Ectodermal cell (in vitro differentiated cells): ENCODE data around the gene MTHFD2L.

Experiments
- H3K27ac ChIP-seq: 2 replicates; pipeline ENCODE4 v1.7.0; 2013; ENCODE audit warnings: mild to moderate bottlenecking, low read depth, low read length; ENCODE audit not compliant: insufficient read depth, poor library complexity, severe bottlenecking
- H3K27me3 ChIP-seq: 2 replicates; pipeline ENCODE4 v1.7.0; 2013; ENCODE audit warnings: mild to moderate bottlenecking, low read length; ENCODE audit not compliant: insufficient read depth, control insufficient read depth, poor library complexity, severe bottlenecking
- H3K36me3 ChIP-seq: one replicate; pipeline ENCODE4 v1.7.0; 2013; ENCODE audit warnings: low read length; ENCODE audit not compliant: control insufficient read depth, insufficient read depth
- H3K4me1 ChIP-seq: one replicate; pipeline ENCODE4 v1.7.0; 2013; ENCODE audit warnings: low read length; ENCODE audit not compliant: control insufficient read depth, insufficient read depth
- H3K4me3 ChIP-seq: 2 replicates; pipeline ENCODE4 v1.7.0; 2013; ENCODE audit warnings: low read depth, low read length, control low read depth; ENCODE audit not compliant: insufficient read depth
- H3K9me3 ChIP-seq: 2 replicates; pipeline ENCODE4 v1.7.0; 2013; ENCODE audit warnings: mild to moderate bottlenecking, low read length, moderate library complexity; ENCODE audit not compliant: control insufficient read depth
- WGBS, 2 experiments: methylation state at CpG; one replicate each; pipeline ENCODE4 v1.1.7; 2013; ENCODE audit warnings: missing lambda C conversion rate in 2 of 2; 5-methylcytosine and 5-hydroxymethylcytosine counted together

The MTHFD2L gene

GRCh38 chr4:74166135-74166534 is 8.2 kb downstream of the MTHFD2L start:
- H3K9me3 ChIP-seq, result no peaks in the 10 kb centered on the region
- no peaks in the 10 kb centered on the region for H3K36me3 ChIP-seq
- H3K4me3 ChIP-seq, result no peak overlapping the region
- 96 to 98% methylated on average over 1 of the region's 1 CpG for WGBS, 2 experiments
- H3K4me1 ChIP-seq, result peaks cover 6% of the 10 kb centered on the region
- H3K27me3 ChIP-seq, result no peaks in the 10 kb centered on the region
- H3K27ac ChIP-seq, result no peak overlapping the region

GRCh38 chr4:74166818-74167217 is 8.9 kb downstream of the MTHFD2L start:
- Histone ChIP-seq H3K27me3 (no peaks in the 10 kb centered on the region), H3K4me1 (peaks cover 4% of the 10 kb centered on the region), H3K27ac (no peak overlapping the region), H3K4me3 (no peak overlapping the region), H3K9me3 (no peaks in the 10 kb centered on the region), H3K36me3 (no peaks in the 10 kb centered on the region)
- 98 to 100% methylated on average over 1 of the region's 1 CpG for WGBS, 2 experiments

GRCh38 chr4:74167585-74167984 is 9.7 kb downstream of the MTHFD2L start:
- WGBS, 2 experiments, result 97% methylated on average over 2 of the region's 2 CpGs
- H3K4me3 ChIP-seq, result no peak overlapping the region
- no peaks in the 10 kb centered on the region for H3K9me3 ChIP-seq
- H3K36me3 ChIP-seq, result no peaks in the 10 kb centered on the region
- no peak overlapping the region for H3K27ac ChIP-seq
- H3K27me3 ChIP-seq, result no peaks in the 10 kb centered on the region
- peaks cover 4% of the 10 kb centered on the region for H3K4me1 ChIP-seq

- Histone ChIP-seq H3K9me3 (no peaks in the 10 kb centered on the region), H3K36me3 (no peaks in the 10 kb centered on the region), H3K4me3 (no peak overlapping the region), H3K4me1 (peaks cover 4% of the 10 kb centered on the region), H3K27ac (no peak overlapping the region), H3K27me3 (no peaks in the 10 kb centered on the region)
- WGBS, 2 experiments, result 89 to 91% methylated on average over 2 of the region's 2 CpGs
Measured at GRCh38 chr4:74168841-74169240, 10.9 kb downstream of the MTHFD2L start.

GRCh38 chr4:74173321-74173720 is 15.4 kb downstream of the MTHFD2L start:
- Histone ChIP-seq H3K36me3 (no peaks in the 10 kb centered on the region), H3K4me3 (no peak overlapping the region), H3K4me1 (peaks cover 4% of the 10 kb centered on the region), H3K9me3 (no peaks in the 10 kb centered on the region), H3K27ac (no peak overlapping the region), H3K27me3 (no peaks in the 10 kb centered on the region)
- WGBS, 2 experiments, result 95 to 96% methylated on average over 5 of the region's 5 CpGs

- 93 to 97% methylated on average over 2 of the region's 2 CpGs for WGBS, 2 experiments
- H3K27ac ChIP-seq, result no peak overlapping the region
- H3K9me3 ChIP-seq, result no peaks in the 10 kb centered on the region
- no peak overlapping the region for H3K4me3 ChIP-seq
- no peaks in the 10 kb centered on the region for H3K36me3 ChIP-seq
- H3K27me3 ChIP-seq, result no peaks in the 10 kb centered on the region
- H3K4me1 ChIP-seq, result no peaks in the 10 kb centered on the region
Measured at GRCh38 chr4:74174421-74174820, 16.5 kb downstream of the MTHFD2L start.

- no peaks in the 10 kb centered on the region for H3K36me3 ChIP-seq
- H3K9me3 ChIP-seq, result no peaks in the 10 kb centered on the region
- H3K4me3 ChIP-seq, result no peak overlapping the region
- no peaks in the 10 kb centered on the region for H3K27me3 ChIP-seq
- no peak overlapping the region for H3K27ac ChIP-seq
- H3K4me1 ChIP-seq, result no peaks in the 10 kb centered on the region
- 94% methylated on average over 2 of the region's 2 CpGs for WGBS, 2 experiments
Measured at GRCh38 chr4:74174941-74175340, 17.0 kb downstream of the MTHFD2L start.

GRCh38 chr4:74175379-74175778 is 17.5 kb downstream of the MTHFD2L start:
- H3K9me3 ChIP-seq, result no peaks in the 10 kb centered on the region
- WGBS, 2 experiments, result no CpG with 5 or more reads among the region's 1 CpG
- H3K36me3 ChIP-seq, result no peaks in the 10 kb centered on the region
- H3K27ac ChIP-seq, result no peak overlapping the region
- H3K4me1 ChIP-seq, result no peaks in the 10 kb centered on the region
- H3K4me3 ChIP-seq, result no peak overlapping the region
- H3K27me3 ChIP-seq, result no peaks in the 10 kb centered on the region

- no peak overlapping the region for H3K27ac ChIP-seq
- WGBS, 2 experiments, result 89 to 99% methylated on average over 2 to 3 of the region's 3 CpGs
- no peaks in the 10 kb centered on the region for H3K36me3 ChIP-seq
- H3K9me3 ChIP-seq, result no peaks in the 10 kb centered on the region
- H3K4me1 ChIP-seq, result no peaks in the 10 kb centered on the region
- no peaks in the 10 kb centered on the region for H3K27me3 ChIP-seq
- no peak overlapping the region for H3K4me3 ChIP-seq
Measured at GRCh38 chr4:74178798-74179197, 20.9 kb downstream of the MTHFD2L start.

GRCh38 chr4:74181219-74181618 is 23.3 kb downstream of the MTHFD2L start:
- Histone ChIP-seq H3K36me3 (no peaks in the 10 kb centered on the region), H3K27me3 (no peaks in the 10 kb centered on the region), H3K27ac (no peak overlapping the region), H3K9me3 (no peaks in the 10 kb centered on the region), H3K4me1 (no peaks in the 10 kb centered on the region), H3K4me3 (no peak overlapping the region)
- 92 to 93% methylated on average over 3 of the region's 3 CpGs for WGBS, 2 experiments

- H3K27me3 ChIP-seq, result no peaks in the 10 kb centered on the region
- no peaks in the 10 kb centered on the region for H3K9me3 ChIP-seq
- H3K4me1 ChIP-seq, result no peaks in the 10 kb centered on the region
- no peak overlapping the region for H3K27ac ChIP-seq
- H3K36me3 ChIP-seq, result no peaks in the 10 kb centered on the region
- 88 to 97% methylated on average over 2 of the region's 2 CpGs for WGBS, 2 experiments
- H3K4me3 ChIP-seq, result no peak overlapping the region
Measured at GRCh38 chr4:74188912-74189311, 31.0 kb downstream of the MTHFD2L start.
